Stomach (tissue), 9 donors: Measurements from ENCODE around the gene PRR5L. TPM values are rescaled to one million over a fixed set of nuclear protein-coding genes. Genes with fewer than 3 reads are reported as not detected.

ENCODE experiments used
- DNase-seq, 2 donors: peaks; one replicate each; pipeline versions ENCODE4 v3.0.0 to v3.0.0-alpha.2; 2013 to 2019
- H3K27ac ChIP-seq, 5 donors: fragments of 200-600 bp in 4 of 5; sonication (generic) in 4 of 5; one replicate each; pipeline ENCODE4 v1.5.1; 2013 to 2019; ENCODE audit warnings: mild to moderate bottlenecking in 1 of 5, moderate library complexity in 1 of 5
- H3K27me3 ChIP-seq, 3 donors: fragments of 200-600 bp; sonication (generic); one replicate each; pipeline ENCODE4 v1.5.1; 2017 to 2019; ENCODE audit warnings: mixed run types in 1 of 3
- H3K36me3 ChIP-seq, 4 donors: fragments of 200-600 bp; sonication (generic); 1 replicate in 3 of 4; 2 replicates in 1 of 4; pipeline ENCODE4 v1.5.1; 2016 to 2019
- H3K4me1 ChIP-seq, 4 donors: fragments of 200-600 bp; sonication (generic); one replicate each; pipeline ENCODE4 v1.5.1; 2016 to 2019
- H3K4me3 ChIP-seq, 4 donors: fragments of 200-600 bp; sonication (generic) in 3 of 4; one replicate each; pipeline ENCODE4 v1.5.1; 2016 to 2019; ENCODE audit warnings: mild to moderate bottlenecking in 1 of 4
- H3K9me3 ChIP-seq, 4 donors: fragments of 200-600 bp; sonication (generic); one replicate each; pipeline ENCODE4 v1.5.1; 2016 to 2019
- CTCF ChIP-seq, 7 experiments: fragments of 450-650 bp in 4 of 7; fragments of 200-600 bp in 3 of 7; sonication (generic) in 3 of 7; IDR thresholded peaks; one replicate each; pipeline ENCODE4 v1.5.1; 2016 to 2019; ENCODE audit warnings: antibody characterized with exemption in 7 of 7, control low read depth in 2 of 7, mild to moderate bottlenecking in 1 of 7
- EP300 ChIP-seq: sonication (generic); formaldehyde crosslinking; IDR thresholded peaks from one replicate; pipeline ENCODE4 v1.6.1; 2017; ENCODE audit warnings: antibody characterized with exemption
- POLR2A ChIP-seq, 4 donors: fragments of 450-650 bp; IDR thresholded peaks; one replicate each; pipeline ENCODE4 v1.6.1; 2016; ENCODE audit warnings: antibody characterized with exemption in 4 of 4, control low read depth in 2 of 4, mild to moderate bottlenecking in 1 of 4, moderate library complexity in 1 of 4
- POLR2AphosphoS5 ChIP-seq, 3 donors: sonication (generic); formaldehyde crosslinking; IDR thresholded peaks; one replicate each; pipeline ENCODE4 v1.6.1; 2016; ENCODE audit warnings: antibody characterized with exemption in 3 of 3
- WGBS, 5 donors: extraction: QIAGEN DNeasy Blood & Tissue Kit in 3 of 5; methylation state at CpG; one replicate each; pipeline versions ENCODE4 v1.1.5 to v1.1.7; 2013 to 2018; 5-methylcytosine and 5-hydroxymethylcytosine counted together
- intact Hi-C: fragments of 100-400 bp; cut with DNase I; formaldehyde crosslinking; loops from one replicate; pipeline ENCODE4 v1.15.1; 2023; ENCODE audit warnings: low total_unique reads
- polyA plus RNA-seq, 3 donors: library from polyadenylated mRNA; stranded (reverse); fragments of 200-250 nt; gene quantifications; one replicate each; pipeline ENCODE4 v1.2.3, GENCODE V29; 2013
- total RNA-seq, 5 donors: library from RNA; depleted of rRNA; stranded (reverse); fragments of >200 nt; gene quantifications; one replicate each; pipeline versions ENCODE4 v1.1.0 to v1.2.3, GENCODE V29; 2014 to 2016
- donor health status: healthy with polysubstance abuse.
- donor health status: Bipolar disorder and iron deficiency.
- donor health status: healthy.

Gene PRR5L
- total and polyA plus RNA-seq, 8 donors, result 1.4 to 274 (median 2.4) TPM; not detected in 1

GRCh38 chr11:36452961-36453360, 156.9 kb downstream of the PRR5L start:
- Histone ChIP-seq H3K4me1 (peaks cover 5 to 35% (median 18%) of the 10 kb centered on the region in 4 donors), H3K9me3 (no peaks in the 10 kb centered on the region)

GRCh38 chr11:36453678-36454077, 157.6 kb downstream of the PRR5L start:
- no peak overlapping the region for H3K27ac ChIP-seq
- peaks cover 5 to 35% (median 18%) of the 10 kb centered on the region in 4 donors for H3K4me1 ChIP-seq
- H3K27me3 ChIP-seq, result no peaks in the 10 kb centered on the region
- H3K9me3 ChIP-seq, result no peaks in the 10 kb centered on the region
- no peak overlapping the region for H3K4me3 ChIP-seq
- TF ChIP-seq POLR2A (IDR thresholded peaks at IDR 0.05) (no peak), POLR2AphosphoS5 (IDR thresholded peaks at IDR 0.05) (no peak), EP300 (no peak), CTCF (IDR thresholded peaks at IDR 0.05) (no peak)
- peaks cover 0 to 17% (median 0%) of the 10 kb centered on the region in 4 donors for H3K36me3 ChIP-seq
- intact Hi-C loops, result no loop called here
- 65 to 86% (median 79%) methylated on average over 3 of the region's 3 CpGs for WGBS, 5 donors
- no peak for DNase-seq

More at GRCh38 chr11:36452961-36453360, 156.9 kb downstream of the PRR5L start:
- H3K27me3 ChIP-seq, result no peaks in the 10 kb centered on the region
- intact Hi-C loops, result no loop called here
- WGBS, 5 donors, result 9 to 35% (median 24%) methylated on average over 1 of the region's 1 CpG
- no peak overlapping the region for H3K4me3 ChIP-seq
- H3K27ac ChIP-seq, result no peak overlapping the region
- no peak for TF ChIP-seq EP300
- no peak for TF ChIP-seq CTCF (IDR thresholded peaks at IDR 0.05)
- no peak for TF ChIP-seq POLR2A (IDR thresholded peaks at IDR 0.05)
- TF ChIP-seq POLR2AphosphoS5 (IDR thresholded peaks at IDR 0.05), result no peak
- DNase-seq, result no peak
- H3K36me3 ChIP-seq, result peaks cover 0 to 17% (median 0%) of the 10 kb centered on the region in 4 donors

- intact Hi-C loops, result no loop called here
- H3K9me3 ChIP-seq, result no peaks in the 10 kb centered on the region
- H3K36me3 ChIP-seq, result peaks cover 0 to 17% (median 0%) of the 10 kb centered on the region in 4 donors
- peak overlapping the region in 4 of 5 donors; percentile 57 to 78 (median 64) for H3K27ac ChIP-seq
- TF ChIP-seq POLR2A (IDR thresholded peaks at IDR 0.05) (no peak), CTCF (IDR thresholded peaks at IDR 0.05) (no peak), POLR2AphosphoS5 (IDR thresholded peaks at IDR 0.05) (no peak), EP300 (no peak)
- DNase-seq, result no peak
- no peaks in the 10 kb centered on the region for H3K27me3 ChIP-seq
- 84 to 92% (median 89%) methylated on average over 18 of the region's 18 CpGs for WGBS, 5 donors
- peaks cover 5 to 33% (median 16%) of the 10 kb centered on the region in 4 donors for H3K4me1 ChIP-seq
- H3K4me3 ChIP-seq, result no peak overlapping the region
Observed at GRCh38 chr11:36454551-36454940, 158.5 kb downstream of the PRR5L start.

GRCh38 chr11:36454941-36455631, 159.0 kb downstream of the PRR5L start:
- no peak for TF ChIP-seq POLR2AphosphoS5 (IDR thresholded peaks at IDR 0.05)
- no peak for TF ChIP-seq POLR2A (IDR thresholded peaks at IDR 0.05)
- no peak for TF ChIP-seq CTCF (IDR thresholded peaks at IDR 0.05)
- TF ChIP-seq EP300, result no peak
- 71 to 80% (median 75%) methylated on average over 13 to 17 of the region's 17 CpGs for WGBS, 5 donors
- Histone ChIP-seq H3K27me3 (no peaks in the 10 kb centered on the region), H3K9me3 (no peaks in the 10 kb centered on the region), H3K4me3 (no peak overlapping the region), H3K27ac (peak overlapping the region in 4 of 5 donors; percentile 57 to 78 (median 64)), H3K4me1 (peaks cover under 1 to 28% (median 10%) of the 10 kb centered on the region in 4 donors), H3K36me3 (peaks cover 0 to 17% (median 0%) of the 10 kb centered on the region in 4 donors)
- DNase-seq, result peak in 1 of 2 donors; percentile 25
- intact Hi-C loops, result no loop called here
